Uterus (tissue), 2 donors: Measurements from ENCODE around the gene TTC1.

Source experiments
- CTCF ChIP-seq, 4 experiments: fragments of 200-600 bp in 2 of 4; fragments of 450-650 bp in 2 of 4; sonication (generic) in 2 of 4; IDR thresholded peaks; one replicate each; pipeline ENCODE4 v1.5.1; 2016 to 2019; ENCODE audit warnings: antibody characterized with exemption in 4 of 4, mild to moderate bottlenecking in 2 of 4, moderate library complexity in 1 of 4
- POLR2A ChIP-seq, 2 donors: fragments of 450-650 bp; IDR thresholded peaks; one replicate each; pipeline ENCODE4 v1.6.1; 2016; ENCODE audit warnings: antibody characterized with exemption in 2 of 2, mild to moderate bottlenecking in 1 of 2, moderate library complexity in 1 of 2

GRCh38 chr5:160075073-160075472 is 66.1 kb downstream of the TTC1 start:
- TF ChIP-seq CTCF (IDR thresholded peaks at IDR 0.05), result no peak
- no peak for TF ChIP-seq POLR2A (IDR thresholded peaks at IDR 0.05)
